HCT116 (cell line): Measurements from ENCODE around the gene TBC1D3K. TPM values are rescaled to one million over a fixed set of nuclear protein-coding genes. Genes with fewer than 3 reads are reported as not detected.

Experiments used
- ATAC-seq: fragments of 200-7000 bp; cut with Tn5 transposase; 2 replicates; pipeline ENCODE4 v1.9.1; 2020; ENCODE audit warnings: mild to moderate bottlenecking, moderate library complexity
- BruUV-seq: library from RNA; stranded (reverse); fragments of 400-500 nt; replicated peaks from 2 replicates; lab custom pipeline; 2021; lab: Mats Ljungman, UMichigan
- CTCF ChIA-PET: fragments of 300-600 bp; sonication (Branson Sonifier 250); formaldehyde crosslinking; loops from one replicate; lab custom pipeline; 2021; ENCODE audit warnings: antibody characterized with exemption; lab: Charles Lee
- POLR2A ChIA-PET: fragments of 300-600, 350-600 bp; sonication (Branson Sonifier 250); formaldehyde crosslinking; loops from one replicate; lab custom pipeline; 2021; ENCODE audit warnings: antibody characterized with exemption; lab: Charles Lee
- RAD21 ChIA-PET, 2 experiments: fragments of 300-600 bp; sonication (Branson Sonifier 250); formaldehyde crosslinking; loops; one replicate each; lab custom pipeline; 2023; ENCODE audit warnings: low total read pairs in 2 of 2; ENCODE audit not compliant: uncharacterized antibody in 2 of 2, unreplicated experiment in 2 of 2, low non-redundant PET in 1 of 2; lab: Charles Lee
- DNase-seq: peaks from one replicate; pipeline ENCODE4 v3.0.0-alpha.2; 2010; ENCODE audit warnings: low read depth, low spot score
- H2AFZ ChIP-seq: fragments of 200-600 bp; shearing (Covaris generic), sonication (generic); 2 replicates; pipeline ENCODE4 v1.6.1; 2017; ENCODE audit warnings: low read depth, mixed run types, mixed read lengths, antibody characterized with exemption, low read length; ENCODE audit not compliant: poor library complexity, severe bottlenecking
- H3K27ac ChIP-seq: 2 replicates; pipeline ENCODE4 v1.5.1; 2012; ENCODE audit warnings: low read depth, low read length
- H3K27me3 ChIP-seq: fragments of 200-600 bp; sonication (generic); 2 replicates; pipeline ENCODE4 v1.6.1; 2016; ENCODE audit warnings: mixed run types, low read length, mixed read lengths; ENCODE audit not compliant: insufficient read depth
- H3K36me3 ChIP-seq, 2 experiments: fragments of 200-500 bp in 1 of 2; fragments of 200-600 bp in 1 of 2; sonication (Bioruptor generic) in 1 of 2; sonication (generic) in 1 of 2; 2 replicates each; pipeline versions ENCODE4 v1.5.1 to v1.6.1; 2014 to 2016; ENCODE audit warnings: low read length in 2 of 2, inconsistent platforms in 1 of 2, mixed read lengths in 1 of 2, mixed run types in 1 of 2; ENCODE audit not compliant: insufficient read depth in 2 of 2, control insufficient read depth in 1 of 2
- H3K4me1 ChIP-seq, 2 experiments: fragments of 200-600 bp in 1 of 2; sonication (generic) in 1 of 2; 2 replicates each; pipeline versions ENCODE4 v1.5.1 to v1.6.1; 2012 to 2017; ENCODE audit warnings: low read length in 2 of 2, inconsistent platforms in 1 of 2, mild to moderate bottlenecking in 1 of 2, mixed read lengths in 1 of 2, mixed run types in 1 of 2, moderate library complexity in 1 of 2; ENCODE audit not compliant: insufficient read depth in 2 of 2, control insufficient read depth in 1 of 2
- H3K4me2 ChIP-seq: fragments of 200-600 bp; sonication (generic); 2 replicates; pipeline ENCODE4 v1.6.1; 2017; ENCODE audit warnings: mixed run types, low read length, mixed read lengths
- H3K4me3 ChIP-seq, 2 experiments: fragments of 200-600 bp in 1 of 2; sonication (generic) in 1 of 2; replicated peaks in 1 of 2; 2 replicates each; pipeline ENCODE4 v1.5.1; 2011 to 2016; ENCODE audit warnings: low read length in 2 of 2, control low read depth in 1 of 2, low read depth in 1 of 2, mild to moderate bottlenecking in 1 of 2, mixed read lengths in 1 of 2, mixed run types in 1 of 2
- H3K79me2 ChIP-seq: fragments of 200-600 bp; sonication (generic); 2 replicates; pipeline ENCODE4 v1.6.1; 2017; ENCODE audit warnings: mild to moderate bottlenecking, mixed run types, low read length, moderate library complexity, mixed read lengths; ENCODE audit not compliant: insufficient read depth
- H3K9ac ChIP-seq: fragments of 200-600 bp; sonication (generic); 2 replicates; pipeline ENCODE4 v1.6.1; 2016; ENCODE audit warnings: low read length, mixed read lengths
- H3K9me2 ChIP-seq: fragments of 200-600 bp; sonication (generic), shearing (Covaris generic); 2 replicates; pipeline ENCODE4 v1.6.1; 2017; ENCODE audit warnings: mixed run types, mild to moderate bottlenecking, moderate library complexity; ENCODE audit not compliant: insufficient read depth
- H3K9me3 ChIP-seq, 2 experiments: fragments of 200-500 bp in 1 of 2; fragments of 200-600 bp in 1 of 2; sonication (Bioruptor generic) in 1 of 2; sonication (generic) in 1 of 2; 2 replicates each; pipeline ENCODE4 v1.6.1; 2014 to 2017; ENCODE audit warnings: low read length in 2 of 2, mixed read lengths in 2 of 2, inconsistent platforms in 1 of 2, low read depth in 1 of 2, mild to moderate bottlenecking in 1 of 2, mixed run types in 1 of 2, moderate library complexity in 1 of 2; ENCODE audit not compliant: control insufficient read depth in 1 of 2, insufficient read depth in 1 of 2
- H4K20me1 ChIP-seq: fragments of 200-600 bp; sonication (generic), shearing (Covaris generic); 2 replicates; pipeline ENCODE4 v1.6.1; 2017; ENCODE audit warnings: mixed run types, mild to moderate bottlenecking, moderate library complexity; ENCODE audit not compliant: insufficient read depth
- EGR1 ChIP-seq: IDR thresholded peaks from 2 replicates; pipeline ENCODE4 v1.6.1; 2012; ENCODE audit warnings: low read depth
- EZH2 ChIP-seq: fragments of 200-600 bp; sonication (generic); IDR thresholded peaks from 2 replicates; pipeline ENCODE4 v1.6.1; 2017; ENCODE audit warnings: antibody characterized with exemption, mixed run types
- EZH2phosphoT487 ChIP-seq: fragments of 200-600 bp; IDR thresholded peaks from 2 replicates; pipeline ENCODE4 v1.6.1; 2018; ENCODE audit warnings: antibody characterized with exemption, borderline replicate concordance
- FOSL1 ChIP-seq: IDR thresholded peaks from 2 replicates; pipeline ENCODE4 v1.6.1; 2012; ENCODE audit warnings: low read depth
- JUND ChIP-seq: IDR thresholded peaks from 2 replicates; pipeline ENCODE4 v1.6.1; 2012
- POLR2A ChIP-seq: IDR thresholded peaks from 2 replicates; pipeline ENCODE4 v1.7.0; 2011; ENCODE audit warnings: borderline replicate concordance; ENCODE audit not compliant: insufficient read depth, insufficient read length; ENCODE audit errors: extremely low read depth
- SIN3A ChIP-seq: IDR thresholded peaks from 2 replicates; pipeline ENCODE4 v1.6.1; 2012; ENCODE audit warnings: low read depth
- SP1 ChIP-seq: IDR thresholded peaks from 2 replicates; pipeline ENCODE4 v1.6.1; 2012; ENCODE audit warnings: low read depth
- SRF ChIP-seq: IDR thresholded peaks from 2 replicates; pipeline ENCODE4 v1.6.1; 2012; ENCODE audit warnings: low read depth
- YY1 ChIP-seq: IDR thresholded peaks from 2 replicates; pipeline ENCODE4 v1.6.1; 2011; ENCODE audit warnings: low read length, low read depth, moderate library complexity, mild to moderate bottlenecking; ENCODE audit not compliant: insufficient replicate concordance; ENCODE audit errors: extremely low read depth
- ZFX ChIP-seq: fragments of 450-650 bp; IDR thresholded peaks from 2 replicates; pipeline ENCODE4 v1.6.1; 2017
- ZNF274 ChIP-seq: fragments of 200-500 bp; sonication (Bioruptor generic); IDR thresholded peaks from 2 replicates; pipeline ENCODE4 v1.6.1; 2014; ENCODE audit warnings: mild to moderate bottlenecking, low read depth, low read length, inconsistent platforms
- intact Hi-C: fragments of 100-400 bp; cut with micrococcal nuclease; formaldehyde crosslinking; loops from 2 replicates; pipeline ENCODE4 v1.10.0; 2022
- total RNA-seq: library from RNA; stranded (reverse); gene quantifications from one replicate; pipeline ENCODE4 v1.2.1, GENCODE V29; 2021; ENCODE audit not compliant: unreplicated experiment
- TF ChIP-seq, protein P1 (sequence below), 3 experiments: fragments of 200-600 bp in 1 of 3; sonication (generic) in 1 of 3; IDR thresholded peaks in 2 of 3; conservative IDR thresholded peaks in 1 of 3; 2 replicates each; pipeline ENCODE4 v1.5.1; 2012 to 2017; ENCODE audit warnings: low read depth in 2 of 3, low read length in 2 of 3, antibody characterized with exemption in 1 of 3, borderline replicate concordance in 1 of 3, control low read depth in 1 of 3, mild to moderate bottlenecking in 1 of 3, mixed read lengths in 1 of 3, mixed run types in 1 of 3, moderate library complexity in 1 of 3; ENCODE audit not compliant: insufficient read depth in 1 of 3
- TF ChIP-seq, protein P2 (sequence below): IDR thresholded peaks from 2 replicates; pipeline ENCODE4 v1.6.1; 2011; ENCODE audit warnings: mild to moderate bottlenecking, low read length, moderate library complexity; ENCODE audit not compliant: insufficient replicate concordance; ENCODE audit errors: extremely low read depth
- TF ChIP-seq, protein P3 (sequence below): IDR thresholded peaks from 2 replicates; pipeline ENCODE4 v1.6.1; 2012
- TF ChIP-seq, protein P4 (sequence below): IDR thresholded peaks from 2 replicates; pipeline ENCODE4 v1.6.1; 2012
- TF ChIP-seq, protein P5 (sequence below): IDR thresholded peaks from 2 replicates; pipeline ENCODE4 v1.6.1; 2012; ENCODE audit warnings: low read depth

Gene TBC1D3K
- total RNA-seq, 1 experiment from 2014 or later, result not detected

DNA sequence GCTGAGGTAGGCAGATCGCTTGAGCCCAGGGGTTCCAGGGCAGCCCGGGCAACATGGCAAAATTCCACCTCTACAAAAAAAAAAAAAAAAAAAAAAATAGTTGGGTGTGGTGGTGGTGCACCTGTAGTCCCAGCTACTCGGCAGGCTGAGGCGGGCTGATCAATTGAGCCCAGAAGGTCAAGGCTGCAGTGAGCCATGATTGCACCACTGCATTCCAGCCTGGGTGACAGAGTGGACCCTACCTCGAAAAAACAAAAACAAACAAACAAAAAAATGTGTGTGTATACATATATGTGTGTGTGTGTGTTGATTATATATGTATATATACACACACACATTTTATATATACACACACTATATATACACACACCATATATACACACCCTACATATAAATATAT lies 39.1 kb upstream of the TBC1D3K start:
- ChIA-PET POLR2A (no interaction called here), CTCF (no interaction called here), RAD21 (no interaction called here)
- H4K20me1 ChIP-seq, result no peaks in the 10 kb centered on the region
- DNase-seq, result no peak
- peaks cover 0 to 5% of the 10 kb centered on the region in 2 experiments; a peak in 2 of 4 replicates for H3K4me1 ChIP-seq
- H3K79me2 ChIP-seq, result no peaks in the 10 kb centered on the region
- no TSS peak for BruUV-seq
- H3K36me3 ChIP-seq, result no peaks in the 10 kb centered on the region
- H2AFZ ChIP-seq, result no peak overlapping the region
- no peak overlapping the region for H3K4me3 ChIP-seq
- intact Hi-C loops, result no loop called here
- no peaks in the 10 kb centered on the region for H3K9me2 ChIP-seq
- no peak overlapping the region for H3K9ac ChIP-seq
- no peak overlapping the region for H3K27ac ChIP-seq
- H3K27me3 ChIP-seq, result no peaks in the 10 kb centered on the region
- H3K9me3 ChIP-seq, result no peaks in the 10 kb centered on the region
- no peak for ATAC-seq
- TF ChIP-seq JUND, result no peak
- no peak for TF ChIP-seq EGR1
- TF ChIP-seq EZH2phosphoT487, result no peak
- no peak for TF ChIP-seq SIN3A
- TF ChIP-seq ZFX, result no peak
- TF ChIP-seq EZH2, result no peak
- TF ChIP-seq SRF, result no peak
- TF ChIP-seq, protein P1, sequence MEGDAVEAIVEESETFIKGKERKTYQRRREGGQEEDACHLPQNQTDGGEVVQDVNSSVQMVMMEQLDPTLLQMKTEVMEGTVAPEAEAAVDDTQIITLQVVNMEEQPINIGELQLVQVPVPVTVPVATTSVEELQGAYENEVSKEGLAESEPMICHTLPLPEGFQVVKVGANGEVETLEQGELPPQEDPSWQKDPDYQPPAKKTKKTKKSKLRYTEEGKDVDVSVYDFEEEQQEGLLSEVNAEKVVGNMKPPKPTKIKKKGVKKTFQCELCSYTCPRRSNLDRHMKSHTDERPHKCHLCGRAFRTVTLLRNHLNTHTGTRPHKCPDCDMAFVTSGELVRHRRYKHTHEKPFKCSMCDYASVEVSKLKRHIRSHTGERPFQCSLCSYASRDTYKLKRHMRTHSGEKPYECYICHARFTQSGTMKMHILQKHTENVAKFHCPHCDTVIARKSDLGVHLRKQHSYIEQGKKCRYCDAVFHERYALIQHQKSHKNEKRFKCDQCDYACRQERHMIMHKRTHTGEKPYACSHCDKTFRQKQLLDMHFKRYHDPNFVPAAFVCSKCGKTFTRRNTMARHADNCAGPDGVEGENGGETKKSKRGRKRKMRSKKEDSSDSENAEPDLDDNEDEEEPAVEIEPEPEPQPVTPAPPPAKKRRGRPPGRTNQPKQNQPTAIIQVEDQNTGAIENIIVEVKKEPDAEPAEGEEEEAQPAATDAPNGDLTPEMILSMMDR (IDR thresholded peaks at IDR 0.05 in 2 of 3, conservative IDR thresholded peaks at IDR 0.05 in 1 of 3; ENCODE audit: borderline replicate concordance in 1 of 3, insufficient read depth in 1 of 3, low read depth in 2 of 3, low read length in 2 of 3), result no peak
- TF ChIP-seq, protein P2, sequence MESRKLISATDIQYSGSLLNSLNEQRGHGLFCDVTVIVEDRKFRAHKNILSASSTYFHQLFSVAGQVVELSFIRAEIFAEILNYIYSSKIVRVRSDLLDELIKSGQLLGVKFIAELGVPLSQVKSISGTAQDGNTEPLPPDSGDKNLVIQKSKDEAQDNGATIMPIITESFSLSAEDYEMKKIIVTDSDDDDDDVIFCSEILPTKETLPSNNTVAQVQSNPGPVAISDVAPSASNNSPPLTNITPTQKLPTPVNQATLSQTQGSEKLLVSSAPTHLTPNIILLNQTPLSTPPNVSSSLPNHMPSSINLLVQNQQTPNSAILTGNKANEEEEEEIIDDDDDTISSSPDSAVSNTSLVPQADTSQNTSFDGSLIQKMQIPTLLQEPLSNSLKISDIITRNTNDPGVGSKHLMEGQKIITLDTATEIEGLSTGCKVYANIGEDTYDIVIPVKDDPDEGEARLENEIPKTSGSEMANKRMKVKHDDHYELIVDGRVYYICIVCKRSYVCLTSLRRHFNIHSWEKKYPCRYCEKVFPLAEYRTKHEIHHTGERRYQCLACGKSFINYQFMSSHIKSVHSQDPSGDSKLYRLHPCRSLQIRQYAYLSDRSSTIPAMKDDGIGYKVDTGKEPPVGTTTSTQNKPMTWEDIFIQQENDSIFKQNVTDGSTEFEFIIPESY, result no peak
- TF ChIP-seq, protein P3, sequence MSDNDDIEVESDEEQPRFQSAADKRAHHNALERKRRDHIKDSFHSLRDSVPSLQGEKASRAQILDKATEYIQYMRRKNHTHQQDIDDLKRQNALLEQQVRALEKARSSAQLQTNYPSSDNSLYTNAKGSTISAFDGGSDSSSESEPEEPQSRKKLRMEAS, result no peak
- no peak for TF ChIP-seq SP1
- no peak for TF ChIP-seq FOSL1
- TF ChIP-seq POLR2A, result no peak
- no peak for TF ChIP-seq YY1
- no peak for TF ChIP-seq ZNF274
- TF ChIP-seq, protein P4, sequence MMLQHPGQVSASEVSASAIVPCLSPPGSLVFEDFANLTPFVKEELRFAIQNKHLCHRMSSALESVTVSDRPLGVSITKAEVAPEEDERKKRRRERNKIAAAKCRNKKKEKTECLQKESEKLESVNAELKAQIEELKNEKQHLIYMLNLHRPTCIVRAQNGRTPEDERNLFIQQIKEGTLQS, result no peak
- TF ChIP-seq, protein P5, sequence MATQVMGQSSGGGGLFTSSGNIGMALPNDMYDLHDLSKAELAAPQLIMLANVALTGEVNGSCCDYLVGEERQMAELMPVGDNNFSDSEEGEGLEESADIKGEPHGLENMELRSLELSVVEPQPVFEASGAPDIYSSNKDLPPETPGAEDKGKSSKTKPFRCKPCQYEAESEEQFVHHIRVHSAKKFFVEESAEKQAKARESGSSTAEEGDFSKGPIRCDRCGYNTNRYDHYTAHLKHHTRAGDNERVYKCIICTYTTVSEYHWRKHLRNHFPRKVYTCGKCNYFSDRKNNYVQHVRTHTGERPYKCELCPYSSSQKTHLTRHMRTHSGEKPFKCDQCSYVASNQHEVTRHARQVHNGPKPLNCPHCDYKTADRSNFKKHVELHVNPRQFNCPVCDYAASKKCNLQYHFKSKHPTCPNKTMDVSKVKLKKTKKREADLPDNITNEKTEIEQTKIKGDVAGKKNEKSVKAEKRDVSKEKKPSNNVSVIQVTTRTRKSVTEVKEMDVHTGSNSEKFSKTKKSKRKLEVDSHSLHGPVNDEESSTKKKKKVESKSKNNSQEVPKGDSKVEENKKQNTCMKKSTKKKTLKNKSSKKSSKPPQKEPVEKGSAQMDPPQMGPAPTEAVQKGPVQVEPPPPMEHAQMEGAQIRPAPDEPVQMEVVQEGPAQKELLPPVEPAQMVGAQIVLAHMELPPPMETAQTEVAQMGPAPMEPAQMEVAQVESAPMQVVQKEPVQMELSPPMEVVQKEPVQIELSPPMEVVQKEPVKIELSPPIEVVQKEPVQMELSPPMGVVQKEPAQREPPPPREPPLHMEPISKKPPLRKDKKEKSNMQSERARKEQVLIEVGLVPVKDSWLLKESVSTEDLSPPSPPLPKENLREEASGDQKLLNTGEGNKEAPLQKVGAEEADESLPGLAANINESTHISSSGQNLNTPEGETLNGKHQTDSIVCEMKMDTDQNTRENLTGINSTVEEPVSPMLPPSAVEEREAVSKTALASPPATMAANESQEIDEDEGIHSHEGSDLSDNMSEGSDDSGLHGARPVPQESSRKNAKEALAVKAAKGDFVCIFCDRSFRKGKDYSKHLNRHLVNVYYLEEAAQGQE, result no peak
- no peak overlapping the region for H3K4me2 ChIP-seq
